SW480 (cell line): ENCODE data around the gene DHRS2.

ENCODE experiments used
- DNase-seq: peaks from one replicate; pipeline ENCODE4 v3.0.0-alpha.2; 2016; ENCODE audit warnings: low spot score

The DHRS2 gene

DNA sequence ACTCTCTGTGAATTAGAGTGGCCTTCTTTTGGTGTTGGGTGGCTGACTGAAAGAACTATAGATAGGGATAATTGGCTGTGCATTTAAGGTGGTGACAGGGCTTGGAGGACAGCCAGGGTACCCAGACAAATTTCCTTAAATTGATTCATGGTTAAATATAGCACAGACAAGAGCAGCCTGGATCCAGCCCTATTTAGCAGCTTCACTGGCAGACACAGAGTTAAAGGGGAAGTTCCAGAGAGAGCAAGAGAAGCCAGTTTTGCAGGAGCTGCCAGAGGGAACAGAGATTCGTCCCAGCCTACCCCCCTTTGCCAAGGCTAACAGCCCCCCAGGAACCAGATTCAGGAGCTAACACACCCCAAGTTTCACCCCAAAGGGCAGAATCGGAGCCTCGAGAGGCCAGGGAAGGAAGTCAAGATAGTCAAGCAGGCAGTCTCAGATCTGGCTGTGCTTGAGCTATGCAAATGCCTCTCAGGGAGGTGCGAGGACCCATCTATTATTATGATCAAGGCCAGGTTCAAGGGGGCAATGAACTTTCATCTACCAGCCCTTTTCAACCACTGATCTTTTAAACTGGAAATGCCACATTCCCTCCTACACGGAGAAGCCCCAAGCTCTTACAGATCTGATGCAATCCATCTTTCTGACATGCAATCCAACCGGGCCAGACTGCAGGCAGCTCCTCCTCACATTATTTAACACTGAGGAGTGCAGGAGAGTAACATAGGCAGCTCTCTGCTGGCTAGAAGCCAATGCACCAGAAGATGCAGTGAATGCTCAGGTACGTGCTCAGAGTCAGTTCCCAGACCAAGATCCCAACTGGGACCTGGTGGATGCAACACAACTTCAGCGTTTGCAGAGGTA is 58.2 kb downstream of the DHRS2 start:
- DNase-seq: peak; percentile 82
